Measurements from ENCODE around the gene FAM241A.
"Not testable (repeated sequence)": the region's sequence is repeated elsewhere in the genome, so short reads cannot be mapped to it uniquely, and the experiment has no call there.

Gene FAM241A

GRCh38 chr4:112176596-112176995 is 31.3 kb downstream of the FAM241A start:
- FAIRE-seq, result no peak

GRCh38 chr4:112178741-112179140 is 33.5 kb downstream of the FAM241A start:
- FAIRE-seq, result not testable (repeated sequence)

GRCh38 chr4:112181358-112182000 is 36.2 kb downstream of the FAM241A start:
- no peak for FAIRE-seq

GRCh38 chr4:112182604-112183003 is 37.4 kb downstream of the FAM241A start:
- no peak for FAIRE-seq

GRCh38 chr4:112183252-112183651 is 38.0 kb downstream of the FAM241A start:
- no peak for FAIRE-seq

GRCh38 chr4:112184438-112184837 is 39.2 kb downstream of the FAM241A start:
- FAIRE-seq, result no peak

- FAIRE-seq, result no peak
Observed at GRCh38 chr4:112185334-112185733, 40.1 kb downstream of the FAM241A start.

GRCh38 chr4:112185740-112186670 is 40.8 kb downstream of the FAM241A start:
- no peak for FAIRE-seq

- no peak for FAIRE-seq
Observed at GRCh38 chr4:112189754-112190153, 44.5 kb downstream of the FAM241A start.

GRCh38 chr4:112190684-112191083 is 45.4 kb downstream of the FAM241A start:
- no peak for FAIRE-seq

GRCh38 chr4:112196461-112196860 is 51.2 kb downstream of the FAM241A start:
- no peak for FAIRE-seq

GRCh38 chr4:112199041-112199440 is 53.8 kb downstream of the FAM241A start:
- no peak for FAIRE-seq

GRCh38 chr4:112201915-112202505 is 56.8 kb downstream of the FAM241A start:
- FAIRE-seq, result no peak

- FAIRE-seq, result no peak
Observed at GRCh38 chr4:112203593-112203992, 58.3 kb downstream of the FAM241A start.

GRCh38 chr4:112206431-112206830 is 61.2 kb downstream of the FAM241A start:
- FAIRE-seq, result no peak

- FAIRE-seq, result not testable (repeated sequence)
Observed at GRCh38 chr4:112208137-112209095, 63.2 kb downstream of the FAM241A start.

- no peak for FAIRE-seq
Observed at GRCh38 chr4:112210777-112211176, 65.5 kb downstream of the FAM241A start.

GRCh38 chr4:112213091-112213490 is 67.8 kb downstream of the FAM241A start:
- FAIRE-seq, result no peak

GRCh38 chr4:112213856-112214255 is 68.6 kb downstream of the FAM241A start:
- FAIRE-seq, result no peak

- FAIRE-seq, result peak; percentile 85
Observed at GRCh38 chr4:112214390-112215264, 69.4 kb downstream of the FAM241A start.

- no peak for FAIRE-seq
Observed at GRCh38 chr4:112219826-112220366, 74.6 kb downstream of the FAM241A start.
